HG03354 (cell line): Measurements from ENCODE around the gene DROSHA.

Experiments
- ATAC-seq: cut with Tn5 transposase; IDR thresholded peaks from one replicate; pipeline ENCODE4 v1.9.1; 2021; ENCODE audit warnings: mild to moderate bottlenecking; ENCODE audit not compliant: unreplicated experiment, poor library complexity, severe bottlenecking

The DROSHA gene

GRCh38 chr5:31534527-31535046 is 2.7 kb upstream of the DROSHA start:
- no peak for ATAC-seq

GRCh38 chr5:31531543-31531887 is 378 bp downstream of the DROSHA start:
- peak; percentile 49 for ATAC-seq

- no peak for ATAC-seq
These were observed 1.2 kb downstream of the DROSHA start for GRCh38 chr5:31530541-31531265.

GRCh38 chr5:31523041-31523440 is 8.9 kb downstream of the DROSHA start:
- no peak for ATAC-seq

GRCh38 chr5:31516802-31517201 is 15.1 kb downstream of the DROSHA start:
- ATAC-seq, result no peak

DNA sequence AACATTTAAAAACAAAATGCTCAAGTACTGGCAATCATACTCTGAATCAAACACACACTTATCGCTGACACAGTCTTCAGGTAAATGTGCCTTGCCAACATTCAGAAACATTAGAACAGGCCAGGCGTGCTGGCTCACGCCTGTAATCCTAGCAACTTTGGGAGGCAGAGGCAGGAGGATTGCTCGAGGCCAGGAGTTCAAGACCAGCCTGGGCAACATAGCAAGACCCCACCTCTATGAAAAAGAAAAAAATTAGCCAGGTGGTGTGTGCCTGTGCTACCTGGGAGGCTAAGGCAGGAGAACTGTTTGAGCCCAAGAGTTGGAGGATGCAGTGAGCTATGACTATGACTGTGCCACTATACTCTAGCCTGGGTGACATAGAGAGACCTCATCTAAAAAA is 20.6 kb downstream of the DROSHA start:
- no peak for ATAC-seq

- no peak for ATAC-seq
These were observed 27.4 kb downstream of the DROSHA start for GRCh38 chr5:31504529-31504928.

GRCh38 chr5:31502506-31502905 is 29.4 kb downstream of the DROSHA start:
- ATAC-seq, result no peak

- no peak for ATAC-seq
These were observed 31.6 kb downstream of the DROSHA start for GRCh38 chr5:31500256-31500655.

GRCh38 chr5:31496891-31497290 is 35.0 kb downstream of the DROSHA start:
- no peak for ATAC-seq

GRCh38 chr5:31496301-31496700 is 35.6 kb downstream of the DROSHA start:
- ATAC-seq, result no peak

DNA sequence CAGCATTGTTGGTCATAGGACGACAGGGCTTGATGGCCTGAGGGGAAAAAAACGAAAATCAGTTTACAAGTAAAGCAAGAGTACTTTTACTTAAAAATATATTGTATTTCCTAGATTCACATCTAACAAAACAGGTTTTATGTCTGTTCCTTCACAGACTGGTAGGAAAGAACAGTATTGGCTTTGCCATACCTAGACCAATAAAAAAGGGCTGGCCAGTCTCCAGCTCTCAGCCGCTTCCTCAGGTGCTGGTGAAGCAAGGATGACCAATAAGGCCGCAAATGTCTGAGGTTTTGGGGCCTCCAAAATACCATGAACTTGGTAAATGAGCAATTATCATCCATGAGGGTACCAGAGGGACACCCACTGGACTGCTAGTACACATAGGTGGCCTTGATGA is 36.6 kb downstream of the DROSHA start:
- no peak for ATAC-seq

DNA sequence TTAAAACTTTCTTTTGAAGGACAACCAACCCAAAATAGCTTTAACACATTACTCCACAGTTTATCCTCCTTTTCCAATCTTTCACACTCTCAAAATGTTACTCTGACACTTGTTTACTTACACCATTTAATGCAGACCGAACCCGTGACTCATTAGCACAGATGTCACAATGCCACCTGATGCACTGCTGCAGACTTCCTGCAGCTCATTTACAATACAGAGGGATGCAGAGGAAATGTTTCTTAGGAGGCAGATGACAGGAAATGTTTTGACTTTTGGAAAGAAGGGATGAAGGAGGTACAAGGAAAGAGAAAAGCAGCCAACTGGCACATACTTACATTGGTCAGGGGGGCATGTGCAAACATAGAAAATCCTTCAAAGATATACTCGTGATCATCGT is 39.0 kb downstream of the DROSHA start:
- no peak for ATAC-seq

- ATAC-seq, result no peak
These were observed 44.4 kb downstream of the DROSHA start for GRCh38 chr5:31487506-31487905.

DNA sequence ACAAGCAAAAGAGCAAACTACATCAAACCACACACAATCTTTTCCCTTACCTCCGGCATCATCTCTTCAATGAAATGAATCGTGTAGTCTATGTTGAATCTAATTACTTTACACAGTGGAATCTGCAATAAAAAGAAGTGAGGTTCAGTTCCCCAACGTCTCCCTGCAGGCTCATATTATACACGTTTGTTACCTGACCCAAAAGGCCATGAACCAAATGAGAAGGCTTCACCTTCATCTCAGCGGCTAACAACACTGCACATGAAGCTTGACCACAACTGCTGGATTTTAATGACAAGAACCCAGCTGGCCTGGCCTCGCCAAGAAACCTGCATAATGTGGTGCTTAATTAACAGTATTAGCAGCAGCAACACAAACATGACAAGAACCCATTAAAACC is 45.5 kb downstream of the DROSHA start:
- ATAC-seq, result no peak

DNA sequence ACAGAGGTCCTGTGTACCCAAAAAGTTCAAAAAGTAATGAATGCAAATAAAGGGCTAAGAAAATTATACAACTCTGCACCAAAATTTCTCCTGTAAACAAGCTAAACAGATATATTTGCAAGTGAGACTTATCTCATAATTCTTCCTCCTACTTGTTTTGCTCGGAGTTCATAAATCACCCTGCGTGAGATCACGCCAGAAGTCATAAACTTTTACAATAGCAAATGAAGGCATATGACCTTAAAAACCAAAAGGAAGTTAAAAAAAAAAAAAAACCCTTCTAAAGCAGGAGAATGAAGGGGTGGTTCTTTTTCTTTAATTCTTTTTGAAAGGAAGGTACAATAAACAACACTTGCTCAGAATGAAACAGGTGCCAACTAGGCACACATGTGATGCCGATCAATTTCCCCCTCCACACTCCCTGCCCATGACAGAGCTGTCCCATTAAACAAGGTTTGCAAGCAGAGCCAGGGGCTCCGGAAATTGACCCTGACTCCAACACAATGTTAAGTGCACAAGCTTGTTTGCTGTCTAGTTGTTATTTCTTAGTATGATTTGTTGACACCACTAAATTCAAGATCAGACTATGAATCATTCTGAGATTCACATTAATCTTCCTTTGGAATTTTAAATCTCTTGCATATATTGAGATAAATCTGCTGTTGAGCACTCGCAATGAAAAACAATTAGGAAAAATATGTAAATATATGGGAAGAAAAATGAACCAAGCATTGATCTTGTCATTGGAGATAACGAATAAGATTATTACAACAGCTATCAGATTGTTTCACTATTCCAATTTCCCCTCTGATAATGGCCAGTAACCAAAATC is 46.3 kb downstream of the DROSHA start:
- no peak for ATAC-seq

DNA sequence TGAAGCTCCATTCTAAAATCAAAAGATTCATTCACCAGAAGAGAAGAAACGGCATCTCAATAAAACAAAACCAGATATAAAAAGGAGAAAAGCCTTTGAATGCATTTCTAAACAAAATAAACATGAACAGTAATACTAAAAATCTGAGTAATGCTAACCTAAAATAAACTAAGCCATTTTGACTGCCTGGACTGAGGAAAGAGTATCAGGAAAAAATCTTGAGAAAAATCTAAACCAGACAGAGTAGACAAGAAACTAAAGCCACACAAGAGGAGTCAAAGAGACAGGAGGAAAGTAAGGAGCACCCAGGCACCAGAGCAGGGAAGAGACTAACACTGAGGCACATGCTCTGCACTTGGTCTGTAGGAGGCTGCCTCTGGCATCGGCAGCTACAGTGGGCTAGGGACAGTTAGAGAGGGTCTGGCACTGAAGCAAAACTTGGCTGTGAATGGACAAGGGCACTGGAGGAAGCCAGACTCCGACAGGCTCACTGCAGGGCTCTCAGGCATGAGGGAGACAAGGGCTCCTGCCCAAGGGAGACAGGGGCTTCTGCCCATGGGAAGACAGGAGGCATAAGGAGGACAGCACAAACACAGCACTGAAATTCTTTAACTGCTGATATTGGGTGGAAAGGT is 50.2 kb downstream of the DROSHA start:
- no peak for ATAC-seq

DNA sequence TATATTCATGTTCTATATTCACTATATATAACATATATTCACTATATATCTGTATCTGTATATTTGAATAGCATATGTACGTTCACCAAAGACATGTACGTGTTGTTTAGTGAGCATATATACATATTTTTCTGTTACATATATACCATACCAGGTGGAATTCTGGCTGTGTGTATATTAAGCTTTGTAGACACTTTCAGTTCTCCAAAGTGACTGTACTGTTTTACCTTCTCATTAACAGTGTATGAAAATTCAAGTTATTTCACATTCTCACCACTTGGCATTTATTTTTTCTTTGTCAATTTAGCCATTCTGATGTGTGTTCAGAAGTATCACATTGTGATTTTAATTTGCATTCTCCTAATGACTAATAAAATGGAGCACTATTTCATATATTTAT is 52.2 kb downstream of the DROSHA start:
- ATAC-seq, result no peak

DNA sequence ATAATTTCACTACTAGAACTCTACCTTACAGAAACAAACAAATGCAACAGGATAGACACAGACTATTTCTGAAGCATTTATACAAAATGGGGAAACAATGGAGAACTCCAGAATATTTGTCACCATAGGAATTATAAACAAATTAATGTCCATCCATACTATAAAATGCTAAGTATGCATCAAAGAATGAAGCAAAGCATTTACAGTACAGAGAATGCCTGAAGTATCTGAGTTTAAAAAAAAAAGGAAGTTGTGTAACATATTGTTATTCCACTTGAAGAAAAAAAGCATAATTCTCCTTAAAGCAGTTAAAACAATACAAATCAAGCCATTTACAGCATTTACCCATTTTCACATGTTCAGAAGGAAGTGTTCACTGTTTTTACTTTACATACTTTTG is 53.0 kb downstream of the DROSHA start:
- ATAC-seq, result no peak

DNA sequence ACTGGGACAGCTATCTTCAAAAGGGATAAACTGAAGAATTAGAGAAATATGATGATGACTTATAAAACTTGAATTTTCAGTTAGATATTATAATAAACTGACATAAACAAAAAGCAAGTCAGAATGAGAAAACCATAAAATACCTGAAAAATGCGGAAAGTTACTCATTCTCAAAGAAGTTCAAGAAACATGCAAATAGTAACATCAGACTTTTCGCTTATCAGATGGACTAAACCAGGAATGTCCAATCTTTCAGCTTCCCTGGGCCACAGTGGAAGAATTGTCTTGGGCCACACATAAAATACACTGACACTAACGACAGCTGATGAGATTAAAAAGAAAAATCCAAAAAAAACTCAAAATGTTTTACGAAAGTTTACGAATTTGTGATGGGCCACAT is 53.9 kb downstream of the DROSHA start:
- ATAC-seq, result no peak

DNA sequence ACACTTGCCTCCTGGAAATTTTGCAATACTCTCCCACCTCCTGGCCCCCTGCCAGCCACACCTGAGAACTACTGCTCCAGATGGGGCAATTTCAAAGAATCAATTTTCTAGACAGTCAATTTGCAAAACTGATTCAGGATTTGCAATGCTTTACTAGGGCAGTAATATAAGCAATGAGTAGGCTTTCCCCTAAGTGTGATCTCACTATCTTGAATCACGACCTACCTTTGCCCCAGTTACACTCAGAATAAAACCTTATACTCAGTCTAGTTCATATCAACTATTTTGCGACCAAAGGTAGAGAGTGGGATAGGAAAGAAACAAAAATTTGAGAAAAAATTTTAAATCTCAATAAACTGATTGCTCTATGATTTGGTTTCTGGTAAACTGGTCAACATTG is 54.4 kb downstream of the DROSHA start:
- no peak for ATAC-seq
